Keratinocyte (primary cell): Measurements from ENCODE around the gene NEU2. TPM values are rescaled to one million over a fixed set of nuclear protein-coding genes. Genes with fewer than 3 reads are reported as not detected.

Experiments used
- DNase-seq: peaks from one replicate; pipeline ENCODE4 v3.0.0-alpha.2; 2011; ENCODE audit warnings: low read depth, missing footprints, low spot score
- FAIRE-seq: peaks from 2 replicates; lab custom pipeline; 2011; peaks lifted over from hg19 to GRCh38; lab: Jason Lieb, UNC
- H2AFZ ChIP-seq: 2 replicates; pipeline ENCODE4 v1.6.0; 2012; ENCODE audit warnings: low read length, control low read depth, inconsistent platforms; ENCODE audit not compliant: control insufficient read depth
- H3K27ac ChIP-seq: 2 replicates; pipeline ENCODE4 v1.5.1; 2011; ENCODE audit warnings: low read length; ENCODE audit not compliant: control insufficient read depth, insufficient read depth
- H3K27me3 ChIP-seq: 3 replicates; pipeline ENCODE4 v1.6.0; 2011; ENCODE audit warnings: low read length; ENCODE audit not compliant: control insufficient read depth, insufficient read depth; ENCODE audit errors: extremely low read depth
- H3K36me3 ChIP-seq, 2 experiments: 2 replicates in 1 of 2; 3 replicates in 1 of 2; pipeline ENCODE4 v1.5.1; 2011; ENCODE audit warnings: low read length in 2 of 2, mild to moderate bottlenecking in 1 of 2; ENCODE audit not compliant: control insufficient read depth in 2 of 2, insufficient read depth in 2 of 2; ENCODE audit errors: extremely low read depth in 1 of 2
- H3K4me1 ChIP-seq: 3 replicates; pipeline ENCODE4 v1.5.1; 2011; ENCODE audit warnings: low read length; ENCODE audit not compliant: control insufficient read depth, insufficient read depth; ENCODE audit errors: extremely low read depth
- H3K4me2 ChIP-seq: 3 replicates; pipeline ENCODE4 v1.6.0; 2011; ENCODE audit warnings: low read depth, low read length; ENCODE audit not compliant: control insufficient read depth, insufficient read depth; ENCODE audit errors: extremely low read depth
- H3K4me3 ChIP-seq, 3 experiments: fragments of 200-600 bp in 1 of 3; sonication (generic) in 1 of 3; 2 replicates in 2 of 3; 3 replicates in 1 of 3; pipeline ENCODE4 v1.5.1; 2011 to 2016; ENCODE audit warnings: low read length in 3 of 3, mild to moderate bottlenecking in 3 of 3, control low read depth in 2 of 3, inconsistent platforms in 1 of 3, low read depth in 1 of 3, mixed read lengths in 1 of 3, mixed run types in 1 of 3, moderate library complexity in 1 of 3; ENCODE audit not compliant: control insufficient read depth in 2 of 3, insufficient read depth in 2 of 3; ENCODE audit errors: extremely low read depth in 1 of 3
- H3K79me2 ChIP-seq: 2 replicates; pipeline ENCODE4 v1.6.0; 2012; ENCODE audit warnings: low read length; ENCODE audit not compliant: control insufficient read depth, insufficient read depth
- H3K9ac ChIP-seq: 3 replicates; pipeline ENCODE4 v1.6.0; 2011; ENCODE audit warnings: low read length; ENCODE audit not compliant: control insufficient read depth, insufficient read depth; ENCODE audit errors: extremely low read depth
- H3K9me1 ChIP-seq: 3 replicates; pipeline ENCODE4 v1.6.0; 2011; ENCODE audit warnings: low read length; ENCODE audit not compliant: control insufficient read depth, insufficient read depth; ENCODE audit errors: extremely low read depth
- H3K9me3 ChIP-seq: 2 replicates; pipeline ENCODE4 v1.5.1; 2012; ENCODE audit warnings: low read depth, low read length; ENCODE audit not compliant: control insufficient read depth
- H4K20me1 ChIP-seq: 3 replicates; pipeline ENCODE4 v1.6.0; 2011; ENCODE audit warnings: low read length; ENCODE audit not compliant: control insufficient read depth, insufficient read depth; ENCODE audit errors: extremely low read depth
- EZH2 ChIP-seq: IDR thresholded peaks from one replicate; pipeline ENCODE4 v1.6.1; 2012; ENCODE audit warnings: inconsistent platforms, mild to moderate bottlenecking, low read length, moderate library complexity
- dilution Hi-C: fragments of 300-500 bp; cut with MboI; formaldehyde crosslinking; loops from one replicate; pipeline ENCODE4 v1.7.0; 2020; ENCODE audit warnings: low sequenced_read_pairs; ENCODE audit not compliant: extremely low pct_ligation_motif_present
- polyA plus RNA-seq, 5 experiments: library from polyadenylated mRNA; depleted of rRNA in 3 of 5; stranded (reverse) in 3 of 5; stranded (forward) in 1 of 5; unstranded in 1 of 5; fragments of >200 nt; gene quantifications; 1 replicate in 1 of 5; 2 replicates in 3 of 5; 3 replicates in 1 of 5; pipeline versions ENCODE4 v1.2.1 to v1.2.3, GENCODE V29; 2011 to 2012; ENCODE audit warnings: missing spikeins in 2 of 5, low read depth in 1 of 5, low replicate concordance in 1 of 5
- TF ChIP-seq, protein P1 (sequence below), 3 experiments: IDR thresholded peaks in 1 of 3; conservative IDR thresholded peaks in 1 of 3; optimal IDR thresholded peaks in 1 of 3; 2 replicates in 2 of 3; 3 replicates in 1 of 3; pipeline versions ENCODE3 to v1.5.1; 2011; ENCODE audit warnings: low read length in 3 of 3, mild to moderate bottlenecking in 3 of 3, moderate library complexity in 2 of 3, control low read depth in 1 of 3, inconsistent platforms in 1 of 3; ENCODE audit not compliant: insufficient read depth in 2 of 3; ENCODE audit errors: extremely low read depth in 1 of 3

The NEU2 gene
- polyA plus RNA-seq, 1 donor (not counting 4 experiments of a cell fraction or from before 2014, with no cell fraction given): not detected

DNA sequence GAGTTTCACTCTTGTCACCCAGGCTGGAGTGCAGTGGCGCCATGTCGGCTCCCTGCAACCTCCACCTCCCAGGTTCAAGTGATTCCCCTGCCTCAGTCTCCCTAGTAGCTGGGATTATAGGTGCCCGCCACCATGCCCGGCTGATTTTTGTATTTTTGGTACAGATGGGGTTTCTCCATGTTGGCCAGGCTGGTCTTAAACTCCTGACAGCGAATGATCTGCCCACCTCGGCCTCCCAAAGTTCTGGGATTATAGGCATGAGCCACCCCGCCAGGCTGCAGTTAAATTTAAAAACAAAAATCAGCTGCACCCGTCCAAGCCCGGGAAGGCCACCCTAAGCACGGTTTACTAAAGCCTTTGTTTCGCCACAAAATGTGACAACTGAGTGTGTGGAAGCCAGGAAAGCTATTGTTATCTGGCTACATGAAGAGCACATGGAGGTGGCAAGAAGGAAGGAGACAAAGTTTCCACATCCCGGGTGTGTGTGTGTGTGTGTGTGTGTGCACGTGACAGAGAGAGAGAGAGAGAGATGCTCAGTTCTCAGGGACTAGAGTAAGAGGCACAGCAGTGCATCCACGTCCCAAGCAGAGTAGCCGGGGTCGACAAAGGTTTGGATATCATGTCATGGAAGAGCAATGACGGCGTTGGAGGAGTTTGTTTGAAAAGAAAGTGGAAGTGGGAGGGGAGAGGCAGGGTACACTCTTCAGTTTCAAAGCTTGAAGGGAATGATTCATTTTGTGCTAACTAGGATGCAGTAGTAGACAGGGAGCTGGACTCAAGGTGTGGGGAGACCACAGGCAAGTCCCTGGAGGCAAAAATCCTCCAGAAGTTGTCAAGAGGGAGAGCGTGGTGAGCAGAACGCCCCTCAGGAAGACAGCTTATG lies 47.7 kb downstream of the NEU2 start:
- Histone ChIP-seq H2AFZ (no peak overlapping the region), H3K4me2 (no peak overlapping the region), H3K9me1 (no peaks in the 10 kb centered on the region), H3K36me3 (no peaks in the 10 kb centered on the region), H3K79me2 (no peaks in the 10 kb centered on the region), H3K4me1 (peaks cover 11% of the 10 kb centered on the region), H3K4me3 (no peak overlapping the region), H3K27ac (no peak overlapping the region), H3K27me3 (peaks cover 21% of the 10 kb centered on the region), H3K9me3 (no peaks in the 10 kb centered on the region), H3K9ac (no peak overlapping the region), H4K20me1 (no peaks in the 10 kb centered on the region)
- FAIRE-seq (no peak), DNase-seq (no peak)
- dilution Hi-C loops: no loop called here
- no peak for TF ChIP-seq EZH2
- TF ChIP-seq, protein P1, sequence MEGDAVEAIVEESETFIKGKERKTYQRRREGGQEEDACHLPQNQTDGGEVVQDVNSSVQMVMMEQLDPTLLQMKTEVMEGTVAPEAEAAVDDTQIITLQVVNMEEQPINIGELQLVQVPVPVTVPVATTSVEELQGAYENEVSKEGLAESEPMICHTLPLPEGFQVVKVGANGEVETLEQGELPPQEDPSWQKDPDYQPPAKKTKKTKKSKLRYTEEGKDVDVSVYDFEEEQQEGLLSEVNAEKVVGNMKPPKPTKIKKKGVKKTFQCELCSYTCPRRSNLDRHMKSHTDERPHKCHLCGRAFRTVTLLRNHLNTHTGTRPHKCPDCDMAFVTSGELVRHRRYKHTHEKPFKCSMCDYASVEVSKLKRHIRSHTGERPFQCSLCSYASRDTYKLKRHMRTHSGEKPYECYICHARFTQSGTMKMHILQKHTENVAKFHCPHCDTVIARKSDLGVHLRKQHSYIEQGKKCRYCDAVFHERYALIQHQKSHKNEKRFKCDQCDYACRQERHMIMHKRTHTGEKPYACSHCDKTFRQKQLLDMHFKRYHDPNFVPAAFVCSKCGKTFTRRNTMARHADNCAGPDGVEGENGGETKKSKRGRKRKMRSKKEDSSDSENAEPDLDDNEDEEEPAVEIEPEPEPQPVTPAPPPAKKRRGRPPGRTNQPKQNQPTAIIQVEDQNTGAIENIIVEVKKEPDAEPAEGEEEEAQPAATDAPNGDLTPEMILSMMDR (optimal IDR thresholded peaks at IDR 0.05 in 1 of 3, IDR thresholded peaks at IDR 0.05 in 1 of 3, conservative IDR thresholded peaks at IDR 0.05 in 1 of 3; ENCODE audit: extremely low read depth in 1 of 3, insufficient read depth in 2 of 3, low read length in 3 of 3): no peak

DNA sequence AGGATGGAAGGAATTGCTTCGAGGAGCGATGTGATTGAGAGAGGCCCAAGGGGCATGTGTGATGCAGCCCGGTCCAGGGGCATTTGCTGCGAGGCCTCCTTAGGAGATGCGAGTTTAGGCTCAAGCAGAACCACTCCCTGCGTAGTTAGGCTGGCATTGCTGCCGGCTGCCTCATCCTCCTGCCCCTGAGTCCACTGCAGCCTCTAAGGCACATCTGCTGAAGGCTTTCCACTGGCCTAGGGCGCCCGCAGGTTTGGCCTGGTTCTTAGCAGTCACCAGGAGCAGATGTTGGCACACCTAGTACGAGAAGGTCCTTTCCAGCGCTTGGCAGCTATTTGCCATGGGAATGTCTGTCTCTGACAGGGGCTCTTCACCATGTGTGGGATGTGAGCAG lies 48.4 kb downstream of the NEU2 start:
- dilution Hi-C loops: no loop called here
- no peaks in the 10 kb centered on the region for H3K9me1 ChIP-seq
- H4K20me1 ChIP-seq: no peaks in the 10 kb centered on the region
- DNase-seq (no peak), FAIRE-seq (no peak)
- no peak overlapping the region for H3K27ac ChIP-seq
- H3K27me3 ChIP-seq: peaks cover 21% of the 10 kb centered on the region
- no peaks in the 10 kb centered on the region for H3K36me3 ChIP-seq
- no peaks in the 10 kb centered on the region for H3K9me3 ChIP-seq
- TF ChIP-seq EZH2: no peak
- TF ChIP-seq, protein P1 (optimal IDR thresholded peaks at IDR 0.05 in 1 of 3, IDR thresholded peaks at IDR 0.05 in 1 of 3, conservative IDR thresholded peaks at IDR 0.05 in 1 of 3; ENCODE audit: extremely low read depth in 1 of 3, insufficient read depth in 2 of 3, low read length in 3 of 3): no peak
- H3K9ac ChIP-seq: no peak overlapping the region
- H2AFZ ChIP-seq: no peak overlapping the region
- H3K79me2 ChIP-seq: no peaks in the 10 kb centered on the region
- H3K4me1 ChIP-seq: peaks cover 11% of the 10 kb centered on the region
- H3K4me2 ChIP-seq: no peak overlapping the region
- no peak overlapping the region for H3K4me3 ChIP-seq
